Keratinocyte (primary cell): Measurements from ENCODE around the gene CD109.

ENCODE experiments used
- CTCF ChIP-seq, 3 experiments: IDR thresholded peaks in 1 of 3; conservative IDR thresholded peaks in 1 of 3; optimal IDR thresholded peaks in 1 of 3; 2 replicates in 2 of 3; 3 replicates in 1 of 3; pipeline versions ENCODE3 to v1.5.1; 2011; ENCODE audit warnings: low read length in 3 of 3, mild to moderate bottlenecking in 3 of 3, moderate library complexity in 2 of 3, control low read depth in 1 of 3, inconsistent platforms in 1 of 3; ENCODE audit not compliant: insufficient read depth in 2 of 3; ENCODE audit errors: extremely low read depth in 1 of 3
- EZH2 ChIP-seq: IDR thresholded peaks from one replicate; pipeline ENCODE4 v1.6.1; 2012; ENCODE audit warnings: inconsistent platforms, mild to moderate bottlenecking, low read length, moderate library complexity

- no peak for TF ChIP-seq CTCF (optimal IDR thresholded peaks at IDR 0.05 in 1 of 3, IDR thresholded peaks at IDR 0.05 in 1 of 3, conservative IDR thresholded peaks at IDR 0.05 in 1 of 3; ENCODE audit: extremely low read depth in 1 of 3, insufficient read depth in 2 of 3, low read length in 3 of 3)
- TF ChIP-seq EZH2: no peak
Observed at GRCh38 chr6:73743081-73743480, 47.1 kb downstream of the CD109 start.
